NCI-H2171 treated with DMSO at 0.1 percent for 48 hours (cell line): ENCODE data around the gene EFCAB3.
"Not testable (repeated sequence)": the region's sequence is repeated elsewhere in the genome, so short reads cannot be mapped to it uniquely, and the experiment has no call there.

Source experiments
- DNase-seq: peaks from one replicate; lab custom pipeline; 2025; lab: John Stamatoyannopoulos, UW

The EFCAB3 gene

GRCh38 chr17:62380253-62380652 is at the start of gene EFCAB3:
Gene EFCAB3, plus strand, starts transcription at chr17:62380553. Its CDS starts 2,427 bp downstream, at chr17:62382980.
- DNase-seq, result no peak

- no peak for DNase-seq
These were observed 43.8 kb upstream of the EFCAB3 start for GRCh38 chr17:62336527-62336926.

- no peak for DNase-seq
These were observed 36.5 kb upstream of the EFCAB3 start for GRCh38 chr17:62343764-62344270.

DNA sequence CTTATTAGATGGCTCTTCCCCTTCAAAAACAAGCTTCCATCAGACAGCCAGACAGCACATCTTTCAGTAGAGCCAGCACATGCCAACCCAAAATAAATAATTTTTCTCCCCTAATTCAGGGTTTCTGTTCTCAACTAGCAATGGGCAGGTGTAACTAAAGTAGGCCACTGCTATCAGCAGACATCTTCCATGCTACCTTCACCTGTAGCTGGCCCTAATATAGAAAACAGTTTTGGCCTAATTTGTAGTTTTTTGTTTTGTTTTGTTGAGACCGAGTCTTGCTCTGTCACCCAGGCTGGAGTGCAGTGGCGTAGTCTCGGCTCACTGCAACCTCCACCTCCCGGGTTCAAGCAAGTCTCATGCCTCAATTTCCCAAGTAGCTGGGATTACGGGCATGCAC is 29.2 kb upstream of the EFCAB3 start:
- DNase-seq, result no peak

DNA sequence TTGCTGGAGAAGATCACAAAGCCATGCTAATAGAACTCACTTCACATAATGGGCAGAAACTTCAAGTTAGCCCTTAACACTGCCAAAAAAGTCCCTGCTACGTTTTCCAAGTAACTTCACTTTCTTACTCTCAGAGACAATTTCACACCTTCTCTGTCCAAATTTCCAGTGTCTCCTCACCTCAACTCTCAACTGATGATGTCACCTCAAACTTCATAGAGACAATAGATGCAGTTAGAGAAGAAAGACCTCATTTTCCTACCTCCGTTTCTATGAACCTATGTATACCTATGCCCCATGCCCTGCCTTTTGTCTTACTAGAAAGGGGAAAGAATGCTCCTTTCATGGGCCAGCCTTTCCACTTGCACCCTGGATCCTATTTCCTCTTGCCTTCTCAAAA is 14.2 kb upstream of the EFCAB3 start:
- no peak for DNase-seq

DNA sequence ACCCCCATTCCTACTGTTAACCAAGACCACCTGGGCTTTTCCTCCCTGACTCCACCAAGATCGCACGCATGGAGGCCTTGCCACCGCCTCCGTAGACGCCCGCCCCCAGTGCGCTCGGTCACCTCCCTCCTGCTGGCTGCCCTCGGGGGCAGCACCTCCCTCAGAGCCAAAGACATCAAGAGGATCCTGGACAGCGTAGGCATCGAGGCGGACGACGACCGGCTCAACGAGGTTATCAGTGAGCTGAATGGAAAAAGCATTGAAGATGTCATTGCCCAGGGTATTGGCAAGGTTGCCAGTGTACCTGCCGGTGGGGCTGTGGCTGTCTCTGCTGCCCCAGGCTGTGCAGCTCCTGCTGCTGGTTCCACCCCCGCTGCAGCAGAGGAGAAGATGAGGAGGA is 1.2 kb downstream of the EFCAB3 start:
- DNase-seq, result no peak

- no peak for DNase-seq
These were observed 8.5 kb downstream of the EFCAB3 start for GRCh38 chr17:62388856-62389255.

- DNase-seq, result no peak
These were observed 12.6 kb downstream of the EFCAB3 start for GRCh38 chr17:62392908-62393307.

GRCh38 chr17:62398891-62399290 is 18.5 kb downstream of the EFCAB3 start:
- no peak for DNase-seq

GRCh38 chr17:62405451-62405850 is 25.1 kb downstream of the EFCAB3 start:
- DNase-seq, result no peak

- not testable (repeated sequence) for DNase-seq
These were observed 32.7 kb downstream of the EFCAB3 start for GRCh38 chr17:62413090-62413489.

- DNase-seq, result peak; percentile 93
These were observed 43.5 kb downstream of the EFCAB3 start, which contains the start of gene METTL2A for GRCh38 chr17:62423647-62424461. Gene METTL2A, plus strand, starts transcription at chr17:62423897. Its CDS starts 6 bp downstream, at chr17:62423903.

DNA sequence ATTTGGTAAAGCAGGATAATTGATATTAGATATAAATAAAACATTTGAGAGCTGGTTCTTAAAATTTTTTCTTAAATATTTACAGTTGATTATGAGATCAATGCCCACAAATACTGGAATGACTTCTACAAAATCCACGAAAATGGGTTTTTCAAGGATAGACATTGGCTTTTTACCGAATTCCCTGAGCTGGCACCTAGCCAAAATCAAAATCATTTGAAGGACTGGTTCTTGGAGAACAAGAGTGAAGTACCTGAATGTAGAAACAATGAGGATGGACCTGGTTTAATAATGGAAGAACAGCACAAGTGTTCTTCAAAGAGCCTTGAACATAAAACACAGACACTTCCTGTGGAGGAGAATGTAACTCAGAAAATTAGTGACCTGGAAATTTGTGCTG is 45.9 kb downstream of the EFCAB3 start:
- DNase-seq, result not testable (repeated sequence)

- DNase-seq, result not testable (repeated sequence)
These were observed 54.9 kb downstream of the EFCAB3 start for GRCh38 chr17:62435251-62435650.

- not testable (repeated sequence) for DNase-seq
These were observed 60.8 kb downstream of the EFCAB3 start for GRCh38 chr17:62441181-62441580.

DNA sequence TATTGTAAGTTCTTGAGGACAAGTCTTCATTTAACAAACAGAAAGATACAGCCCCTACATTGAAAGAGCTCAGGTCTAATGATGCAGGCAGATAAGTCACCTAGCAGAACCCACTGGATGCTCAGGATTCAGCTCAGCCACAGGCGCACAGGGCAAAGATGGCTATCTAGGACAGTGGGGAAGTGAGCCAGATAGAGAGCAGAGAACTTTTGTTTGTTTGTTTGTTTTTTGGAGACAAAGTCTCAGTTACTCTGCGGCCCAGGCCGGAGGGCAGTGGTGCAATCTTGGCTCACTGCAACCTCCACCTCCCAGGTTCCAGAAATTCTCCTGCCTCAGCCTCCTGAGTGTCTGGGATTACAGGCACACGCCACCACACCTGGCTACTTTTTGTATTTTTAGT is 63.7 kb downstream of the EFCAB3 start:
- no peak for DNase-seq

DNA sequence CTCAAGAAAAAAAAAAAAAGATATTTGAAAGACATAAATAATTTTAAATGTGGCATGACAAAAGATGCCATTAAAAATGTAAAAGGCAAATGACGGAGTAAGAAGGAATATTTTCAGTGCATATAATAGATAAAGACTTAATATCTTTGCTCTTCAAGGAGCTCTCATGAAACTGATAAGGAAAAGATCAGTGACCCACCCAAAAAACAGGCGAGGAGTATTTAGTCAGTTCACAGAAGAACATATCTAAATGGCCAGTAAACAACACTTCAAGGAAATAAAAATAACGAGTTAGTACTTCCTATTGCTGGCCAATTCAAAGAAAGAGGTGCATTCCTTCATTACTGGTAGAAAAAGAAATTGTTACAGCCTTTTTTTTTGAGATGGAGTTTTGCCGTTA is 65.4 kb downstream of the EFCAB3 start:
- not testable (repeated sequence) for DNase-seq

- not testable (repeated sequence) for DNase-seq
These were observed 71.8 kb downstream of the EFCAB3 start for GRCh38 chr17:62452195-62452594.

GRCh38 chr17:62453041-62453440 is 72.7 kb downstream of the EFCAB3 start:
- not testable (repeated sequence) for DNase-seq

DNA sequence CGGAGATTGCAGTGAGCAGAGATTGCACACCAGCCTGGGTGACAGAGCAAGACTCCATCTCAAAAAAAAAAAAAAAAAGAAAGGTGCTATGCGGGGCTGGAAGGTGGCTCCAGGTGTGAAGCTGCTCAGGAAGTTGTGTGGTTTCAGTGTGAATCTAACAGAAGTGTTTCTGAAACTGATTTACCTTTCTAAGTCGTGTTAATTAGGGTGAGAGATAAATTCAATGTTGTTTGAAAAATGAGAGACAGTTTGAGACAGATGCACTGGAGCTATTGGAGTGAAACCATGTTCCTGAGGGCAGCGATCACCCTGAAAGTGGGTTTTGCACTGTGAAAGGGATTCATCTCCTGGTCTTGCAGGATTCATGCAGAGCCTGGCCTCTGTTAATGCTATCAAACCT is 73.3 kb downstream of the EFCAB3 start:
- not testable (repeated sequence) for DNase-seq

DNA sequence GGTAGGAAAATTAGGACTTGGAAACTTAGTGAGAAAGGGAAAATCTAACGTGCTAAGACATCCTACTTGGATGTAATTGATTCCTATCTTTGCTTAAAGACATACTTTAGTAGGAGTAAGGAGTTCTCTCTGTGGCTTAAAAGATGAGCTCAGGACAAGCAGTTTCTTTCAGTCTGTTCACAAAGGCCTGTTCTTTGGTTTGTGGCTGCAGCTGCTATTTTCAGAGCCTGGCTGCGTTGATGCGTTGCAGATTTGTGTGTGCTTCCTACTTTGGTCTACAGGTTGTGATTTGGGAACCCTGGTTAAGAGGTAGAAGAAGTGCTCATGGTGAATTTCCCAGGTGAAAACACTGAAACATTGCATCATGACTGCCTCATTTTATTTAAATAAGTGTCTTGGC is 73.8 kb downstream of the EFCAB3 start:
- not testable (repeated sequence) for DNase-seq

- no peak for DNase-seq
These were observed 75.7 kb downstream of the EFCAB3 start for GRCh38 chr17:62456016-62456415.

GRCh38 chr17:62458483-62458882 is 78.1 kb downstream of the EFCAB3 start:
- not testable (repeated sequence) for DNase-seq

DNA sequence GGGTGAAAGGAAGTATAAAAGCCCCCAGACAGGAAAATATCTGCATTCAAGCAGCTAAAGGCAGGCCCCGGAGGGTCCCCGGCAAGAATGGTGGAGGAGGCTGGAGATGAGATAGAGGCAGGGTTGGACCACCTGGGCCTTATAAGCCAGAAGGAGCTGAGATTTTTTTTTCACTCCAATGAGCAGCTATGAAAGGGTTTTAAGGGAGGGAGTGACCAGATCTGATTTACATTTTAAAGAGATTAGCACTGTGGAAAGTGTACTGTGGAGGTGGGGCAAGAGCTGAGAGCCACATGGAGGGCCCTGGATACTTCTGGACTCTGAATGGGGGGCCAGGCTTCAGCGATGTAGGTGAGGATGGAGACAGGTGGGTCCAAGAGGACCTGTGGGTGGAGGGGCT is 84.1 kb downstream of the EFCAB3 start:
- DNase-seq, result not testable (repeated sequence)
